ENCODE data around the gene TIMM13. TPM values are rescaled to one million over a fixed set of nuclear protein-coding genes. Genes with fewer than 3 reads are reported as not detected.
"Not testable (repeated sequence)": the region's sequence is repeated elsewhere in the genome, so short reads cannot be mapped to it uniquely, and the experiment has no call there.

TIMM13 gene
- total RNA-seq (2014; rRNA removed; shearing (Covaris generic)), result 30.7 and 32.1 TPM in 2 replicates
- 44.3 and 54.7 TPM in 2 replicates for polyA plus RNA-seq (2014; cell fraction: nucleus; rRNA removed)

GRCh38 chr19:2427429-2428320 lies at the start of gene TIMM13:
Gene TIMM13, minus strand, starts transcription at chr19:2427586. Its CDS starts 53 bp downstream, at chr19:2427533.
- DNase-seq (ENCODE audit: extremely low read depth, low read depth), result peak; percentile 88

- no peak for DNase-seq (ENCODE audit: extremely low read depth, low read depth)
Measured at GRCh38 chr19:2476451-2477140, 49.2 kb upstream of the TIMM13 start.

GRCh38 chr19:2475702-2476450 lies 48.5 kb upstream of the TIMM13 start, which contains the start of gene GADD45B:
Gene GADD45B, plus strand, starts transcription at chr19:2476127. Its CDS starts 232 bp downstream, at chr19:2476359.
- peak; percentile 94 for DNase-seq (ENCODE audit: extremely low read depth, low read depth)

GRCh38 chr19:2475018-2475701 lies 47.8 kb upstream of the TIMM13 start:
- no peak for DNase-seq (ENCODE audit: extremely low read depth, low read depth)

GRCh38 chr19:2474232-2475017 lies 47.0 kb upstream of the TIMM13 start:
- peak; percentile 74 for DNase-seq (ENCODE audit: extremely low read depth, low read depth)

GRCh38 chr19:2469915-2470200 lies 42.5 kb upstream of the TIMM13 start:
- not testable (repeated sequence) for DNase-seq (ENCODE audit: extremely low read depth, low read depth)

GRCh38 chr19:2469102-2469914 lies 41.9 kb upstream of the TIMM13 start:
- DNase-seq (ENCODE audit: extremely low read depth, low read depth), result no peak

- DNase-seq (ENCODE audit: extremely low read depth, low read depth), result no peak
Measured at GRCh38 chr19:2468596-2468995, 41.2 kb upstream of the TIMM13 start.

GRCh38 chr19:2464389-2464788 lies 37.0 kb upstream of the TIMM13 start:
- DNase-seq (ENCODE audit: extremely low read depth, low read depth), result no peak

- DNase-seq (ENCODE audit: extremely low read depth, low read depth), result not testable (repeated sequence)
Measured at GRCh38 chr19:2463694-2464093, 36.3 kb upstream of the TIMM13 start.

- DNase-seq (ENCODE audit: extremely low read depth, low read depth), result peak; percentile 86
Measured at GRCh38 chr19:2462635-2463421, 35.4 kb upstream of the TIMM13 start.

- no peak for DNase-seq (ENCODE audit: extremely low read depth, low read depth)
Measured at GRCh38 chr19:2461751-2462634, 34.6 kb upstream of the TIMM13 start.

- no peak for DNase-seq (ENCODE audit: extremely low read depth, low read depth)
Measured at GRCh38 chr19:2460245-2460644, 32.9 kb upstream of the TIMM13 start.

GRCh38 chr19:2458776-2459175 lies 31.4 kb upstream of the TIMM13 start:
- DNase-seq (ENCODE audit: extremely low read depth, low read depth), result not testable (repeated sequence)

GRCh38 chr19:2458054-2458453 lies 30.7 kb upstream of the TIMM13 start:
- DNase-seq (ENCODE audit: extremely low read depth, low read depth), result no peak

GRCh38 chr19:2457394-2458037 lies 30.1 kb upstream of the TIMM13 start:
- no peak for DNase-seq (ENCODE audit: extremely low read depth, low read depth)
